Body of pancreas (tissue), 4 donors: ENCODE data around the gene PADI6.

Experiments used
- CTCF ChIP-seq, 7 experiments: fragments of 450-650 bp in 4 of 7; fragments of 200-600 bp in 3 of 7; sonication (generic) in 3 of 7; IDR thresholded peaks; one replicate each; pipeline ENCODE4 v1.5.1; 2016 to 2019; ENCODE audit warnings: antibody characterized with exemption in 7 of 7
- POLR2A ChIP-seq, 3 donors: fragments of 450-650 bp; IDR thresholded peaks; one replicate each; pipeline ENCODE4 v1.6.1; 2016; ENCODE audit warnings: antibody characterized with exemption in 3 of 3, mild to moderate bottlenecking in 2 of 3

DNA sequence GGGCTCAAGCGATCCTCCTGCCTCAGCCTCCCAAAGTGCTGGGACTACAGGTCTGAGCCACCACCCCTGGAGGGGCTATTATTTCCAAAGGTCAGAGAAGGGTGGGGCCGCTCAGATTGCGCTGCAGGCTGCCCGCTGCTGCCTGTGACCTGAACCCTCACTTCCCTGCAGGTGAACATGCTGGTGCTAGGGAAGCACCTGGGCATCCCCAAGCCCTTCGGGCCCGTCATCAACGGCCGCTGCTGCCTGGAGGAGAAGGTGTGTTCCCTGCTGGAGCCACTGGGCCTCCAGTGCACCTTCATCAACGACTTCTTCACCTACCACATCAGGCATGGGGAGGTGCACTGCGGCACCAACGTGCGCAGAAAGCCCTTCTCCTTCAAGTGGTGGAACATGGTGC, 8.6 kb upstream of the PADI6 start:
- TF ChIP-seq POLR2A (IDR thresholded peaks at IDR 0.05), result no peak
- no peak for TF ChIP-seq CTCF (IDR thresholded peaks at IDR 0.05)
